IMR-90 (cell line): Measurements from ENCODE around the gene C18orf32. TPM values are rescaled to one million over a fixed set of nuclear protein-coding genes. Genes with fewer than 3 reads are reported as not detected.

Experiments
- ATAC-seq: fragments of 200-7000 bp; cut with Tn5 transposase; 2 replicates; pipeline ENCODE4 v1.9.1; 2020; ENCODE audit warnings: low read depth, mild to moderate bottlenecking, moderate library complexity
- BruUV-seq: library from RNA; stranded (reverse); fragments of 400-500 nt; replicated peaks from 2 replicates; lab custom pipeline; 2021; lab: Mats Ljungman, UMichigan
- CTCF ChIA-PET: fragments of 300-600 bp; formaldehyde crosslinking; extraction: SDS; loops from one replicate; lab custom pipeline; 2021; ENCODE audit warnings: antibody characterized with exemption; lab: Yijun Ruan, JAX
- POLR2A ChIA-PET: fragments of 300-600 bp; sonication (Branson Sonifier 250); formaldehyde crosslinking; loops from one replicate; lab custom pipeline; 2022; ENCODE audit warnings: antibody characterized with exemption; ENCODE audit not compliant: unreplicated experiment; lab: Charles Lee
- DNase-seq: peaks from one replicate; pipeline ENCODE4 v3.0.0; 2013
- H2AFZ ChIP-seq: replicated peaks from 2 replicates; pipeline ENCODE3; 2013; ENCODE audit warnings: low read length, mild to moderate bottlenecking; ENCODE audit not compliant: poor library complexity
- H2AK5ac ChIP-seq: 2 replicates; pipeline ENCODE4 v1.6.1; 2013; ENCODE audit warnings: low read depth, low read length, inconsistent platforms
- H2AK9ac ChIP-seq: replicated peaks from 2 replicates; pipeline ENCODE3; 2013; ENCODE audit warnings: mild to moderate bottlenecking, low read depth, low read length, moderate library complexity; ENCODE audit not compliant: poor library complexity
- H2BK120ac ChIP-seq: 2 replicates; pipeline ENCODE4 v1.6.1; 2013; ENCODE audit warnings: low read depth, low read length, inconsistent platforms
- H2BK15ac ChIP-seq: 3 replicates; pipeline ENCODE4 v1.6.1; 2013; ENCODE audit warnings: low read depth, low read length, inconsistent platforms
- H2BK20ac ChIP-seq: 2 replicates; pipeline ENCODE4 v1.6.1; 2013; ENCODE audit warnings: low read depth, mild to moderate bottlenecking, inconsistent platforms, low read length, moderate library complexity
- H2BK5ac ChIP-seq: 2 replicates; pipeline ENCODE4 v1.6.1; 2013; ENCODE audit warnings: mild to moderate bottlenecking, low read depth, low read length, inconsistent platforms; ENCODE audit not compliant: poor library complexity, severe bottlenecking
- H3K14ac ChIP-seq: replicated peaks from 2 replicates; pipeline ENCODE4 v1.6.1; 2013; ENCODE audit warnings: low read depth, low read length, inconsistent platforms
- H3K18ac ChIP-seq: 2 replicates; pipeline ENCODE4 v1.6.1; 2013; ENCODE audit warnings: low read depth, low read length, control low read depth
- H3K23ac ChIP-seq: 2 replicates; pipeline ENCODE4 v1.6.1; 2013; ENCODE audit warnings: low read depth, low read length, inconsistent platforms
- H3K27ac ChIP-seq: 2 replicates; pipeline ENCODE4 v1.5.1; 2013; ENCODE audit warnings: mild to moderate bottlenecking, control low read depth, low read length; ENCODE audit not compliant: insufficient read depth
- H3K27me3 ChIP-seq: 2 replicates; pipeline ENCODE4 v1.6.1; 2013; ENCODE audit warnings: low read length; ENCODE audit not compliant: control insufficient read depth, insufficient read depth
- H3K36me3 ChIP-seq: 2 replicates; pipeline ENCODE4 v1.6.1; 2013; ENCODE audit warnings: low read length, mixed read lengths; ENCODE audit not compliant: control insufficient read depth, insufficient read depth
- H3K4ac ChIP-seq: 2 replicates; pipeline ENCODE4 v1.6.1; 2013; ENCODE audit warnings: low read depth, low read length, inconsistent platforms
- H3K4me1 ChIP-seq: 2 replicates; pipeline ENCODE4 v1.6.1; 2013; ENCODE audit warnings: low read length, mixed read lengths; ENCODE audit not compliant: control insufficient read depth, insufficient read depth
- H3K4me2 ChIP-seq: 2 replicates; pipeline ENCODE4 v1.6.1; 2013; ENCODE audit warnings: low read depth, mild to moderate bottlenecking, control low read depth, low read length, moderate library complexity
- H3K4me3 ChIP-seq: 2 replicates; pipeline ENCODE4 v1.5.1; 2013; ENCODE audit warnings: low read depth, mild to moderate bottlenecking, control low read depth, low read length, moderate library complexity; ENCODE audit not compliant: insufficient read depth
- H3K56ac ChIP-seq: 2 replicates; pipeline ENCODE4 v1.6.1; 2013; ENCODE audit warnings: low read length, inconsistent platforms; ENCODE audit not compliant: insufficient read depth; ENCODE audit errors: extremely low read depth
- H3K79me1 ChIP-seq, 2 experiments: 2 replicates each; pipeline ENCODE4 v1.6.1; 2013; ENCODE audit warnings: low read length in 2 of 2, inconsistent platforms in 1 of 2, low read depth in 1 of 2
- H3K9ac ChIP-seq: 2 replicates; pipeline ENCODE4 v1.6.1; 2013; ENCODE audit warnings: low read depth, low read length, control low read depth
- H3K9me1 ChIP-seq: 2 replicates; pipeline ENCODE4 v1.6.1; 2013; ENCODE audit warnings: low read length, inconsistent platforms; ENCODE audit not compliant: insufficient read depth
- H3K9me3 ChIP-seq: 2 replicates; pipeline ENCODE4 v1.6.1; 2013; ENCODE audit warnings: low read length; ENCODE audit not compliant: control insufficient read depth, insufficient read depth
- H4K20me1 ChIP-seq: 2 replicates; pipeline ENCODE4 v1.6.1; 2013; ENCODE audit warnings: low read length, inconsistent platforms; ENCODE audit not compliant: insufficient read depth
- H4K5ac ChIP-seq: 2 replicates; pipeline ENCODE4 v1.6.1; 2013; ENCODE audit warnings: mild to moderate bottlenecking, low read depth, low read length, control low read depth
- H4K8ac ChIP-seq, 2 experiments: 2 replicates each; pipeline ENCODE4 v1.6.1; 2013; ENCODE audit warnings: low read depth in 2 of 2, low read length in 2 of 2, control low read depth in 1 of 2, inconsistent platforms in 1 of 2
- H4K91ac ChIP-seq: 2 replicates; pipeline ENCODE4 v1.6.1; 2013; ENCODE audit warnings: low read depth, low read length, inconsistent platforms; ENCODE audit not compliant: insufficient read depth
- CEBPB ChIP-seq: IDR thresholded peaks from 2 replicates; pipeline ENCODE4 v1.6.1; 2012; ENCODE audit warnings: low read depth, low read length, improper control_type of control experiment
- FOS ChIP-seq: fragments of 150-350 bp; IDR thresholded peaks from 2 replicates; pipeline ENCODE4 v1.6.1; 2016; ENCODE audit warnings: low read depth, low read length
- MAFK ChIP-seq: IDR thresholded peaks from 2 replicates; pipeline ENCODE4 v1.6.1; 2012; ENCODE audit warnings: low read depth, low read length, improper control_type of control experiment
- MAZ ChIP-seq: IDR thresholded peaks from 2 replicates; pipeline ENCODE4 v1.6.1; 2012; ENCODE audit warnings: low read depth, mild to moderate bottlenecking, low read length, improper control_type of control experiment, moderate library complexity, borderline replicate concordance
- NFE2L2 ChIP-seq: fragments of 150-350 bp; IDR thresholded peaks from 2 replicates; pipeline ENCODE4 v1.6.1; 2016; ENCODE audit warnings: low read depth, mild to moderate bottlenecking, low read length
- POLR2A ChIP-seq: IDR thresholded peaks from 2 replicates; pipeline ENCODE4 v1.6.1; 2012; ENCODE audit warnings: mild to moderate bottlenecking, low read depth, low read length
- RAD21 ChIP-seq: IDR thresholded peaks from 2 replicates; pipeline ENCODE4 v1.6.1; 2012; ENCODE audit warnings: low read length, improper control_type of control experiment
- RCOR1 ChIP-seq: IDR thresholded peaks from 2 replicates; pipeline ENCODE4 v1.6.1; 2012; ENCODE audit warnings: mild to moderate bottlenecking, low read length, improper control_type of control experiment; ENCODE audit not compliant: insufficient replicate concordance
- SMC3 ChIP-seq: fragments of 150-350 bp; IDR thresholded peaks from 2 replicates; pipeline ENCODE4 v1.6.1; 2016; ENCODE audit warnings: low read depth, mild to moderate bottlenecking, antibody characterized with exemption, low read length, moderate library complexity
- WGBS, 2 experiments: methylation state at CpG; one replicate each; pipeline versions ENCODE4 v1.1.5 to v1.1.7; 2013; ENCODE audit warnings: missing lambda C conversion rate in 2 of 2; ENCODE audit not compliant: insufficient read length in 1 of 2; ENCODE audit errors: extremely low coverage in 2 of 2; 5-methylcytosine and 5-hydroxymethylcytosine counted together
- dilution Hi-C: fragments of 300-500 bp; cut with HindIII; formaldehyde crosslinking; loops from one replicate; pipeline ENCODE4 v1.14.3; 2018; ENCODE audit warnings: low sequenced_read_pairs; ENCODE audit not compliant: unreplicated experiment
- in situ Hi-C: fragments of 300-500 bp; cut with MboI; formaldehyde crosslinking; loops from 3 replicates; pipeline ENCODE4 v1.14.3; 2019; ENCODE audit warnings: low sequenced_read_pairs, inconsistent platforms, mixed read lengths
- intact Hi-C: fragments of 100-400 bp; cut with micrococcal nuclease; formaldehyde crosslinking; loops from 2 replicates; pipeline ENCODE4 v1.10.0; 2022
- polyA plus RNA-seq, 3 experiments: library from polyadenylated mRNA; depleted of rRNA; stranded (reverse); fragments of >200 nt; gene quantifications; 2 replicates each; pipeline ENCODE4 v1.2.3, GENCODE V29; 2012; ENCODE audit warnings: low replicate concordance in 1 of 3
- total RNA-seq: library from RNA; depleted of rRNA; stranded (reverse); fragments of >200 nt; gene quantifications from 2 replicates; pipeline ENCODE4 v1.2.3, GENCODE V29; 2012
- TF ChIP-seq, protein P1 (sequence below): conservative IDR thresholded peaks from 2 replicates; pipeline ENCODE4 v1.5.1; 2012; ENCODE audit warnings: mild to moderate bottlenecking, low read depth, low read length, improper control_type of control experiment
- TF ChIP-seq, protein P2 (sequence below): fragments of 150-350 bp; IDR thresholded peaks from 2 replicates; pipeline ENCODE4 v1.6.1; 2017; ENCODE audit warnings: mild to moderate bottlenecking, antibody characterized with exemption, low read length, low read depth
- TF ChIP-seq, protein P3 (sequence below): fragments of 150-350 bp; IDR thresholded peaks from 2 replicates; pipeline ENCODE4 v1.6.1; 2016; ENCODE audit warnings: low read depth, mild to moderate bottlenecking, low read length, moderate library complexity, borderline replicate concordance

Gene C18orf32
- total and polyA plus RNA-seq, 2 of the 4 experiments (the other 2 are of a cell fraction): 3.6 to 21.4 TPM

DNA sequence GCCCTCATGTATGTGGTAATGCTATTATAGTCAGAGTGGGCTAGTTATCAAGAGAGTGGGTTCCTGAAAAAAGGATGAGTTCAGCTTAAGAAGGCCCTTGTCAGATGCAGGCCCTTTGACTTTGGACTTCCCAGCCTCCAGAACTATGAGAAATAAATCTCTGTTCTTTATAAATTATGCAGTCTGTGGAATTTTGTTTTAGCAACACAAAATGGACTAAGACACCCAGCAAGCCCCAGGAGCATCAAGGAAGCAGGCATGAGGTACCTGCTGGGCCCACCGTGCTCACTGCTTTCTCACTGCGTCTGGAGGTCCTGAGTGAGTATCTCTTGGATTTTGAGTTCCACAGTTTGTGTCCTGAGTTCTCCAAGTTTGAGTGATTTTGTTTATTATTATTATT is 38.9 kb upstream of the C18orf32 start:
- Histone ChIP-seq H3K27ac (no peak overlapping the region), H3K4me2 (no peak overlapping the region), H3K14ac (no peak overlapping the region), H4K91ac (no peak overlapping the region), H2AK9ac (no peak overlapping the region), H3K79me1 (no peaks in the 10 kb centered on the region), H2AK5ac (no peak overlapping the region), H3K36me3 (no peaks in the 10 kb centered on the region), H3K23ac (no peak overlapping the region), H3K4ac (no peak overlapping the region), H3K4me3 (no peak overlapping the region), H4K20me1 (no peaks in the 10 kb centered on the region), H3K9ac (no peak overlapping the region), H4K8ac (no peak overlapping the region), H2BK120ac (no peak overlapping the region), H3K4me1 (no peaks in the 10 kb centered on the region), H3K9me1 (no peaks in the 10 kb centered on the region), H2BK20ac (no peak overlapping the region), H3K27me3 (peaks cover 16% of the 10 kb centered on the region), H4K5ac (no peak overlapping the region), H2BK5ac (no peak overlapping the region), H2BK15ac (no peak overlapping the region), H3K56ac (no peak overlapping the region), H3K18ac (no peak overlapping the region), H3K9me3 (no peaks in the 10 kb centered on the region), H2AFZ (no peak overlapping the region)
- ATAC-seq (no peak), DNase-seq (no peak)
- in situ Hi-C loops: no loop called here
- POLR2A ChIA-PET: no interaction called here
- TF ChIP-seq FOS (no peak), SMC3 (no peak), POLR2A (no peak), MAFK (no peak), MAZ (no peak), NFE2L2 (no peak), RCOR1 (no peak), RAD21 (no peak), CEBPB (no peak)
- TF ChIP-seq, protein P1, sequence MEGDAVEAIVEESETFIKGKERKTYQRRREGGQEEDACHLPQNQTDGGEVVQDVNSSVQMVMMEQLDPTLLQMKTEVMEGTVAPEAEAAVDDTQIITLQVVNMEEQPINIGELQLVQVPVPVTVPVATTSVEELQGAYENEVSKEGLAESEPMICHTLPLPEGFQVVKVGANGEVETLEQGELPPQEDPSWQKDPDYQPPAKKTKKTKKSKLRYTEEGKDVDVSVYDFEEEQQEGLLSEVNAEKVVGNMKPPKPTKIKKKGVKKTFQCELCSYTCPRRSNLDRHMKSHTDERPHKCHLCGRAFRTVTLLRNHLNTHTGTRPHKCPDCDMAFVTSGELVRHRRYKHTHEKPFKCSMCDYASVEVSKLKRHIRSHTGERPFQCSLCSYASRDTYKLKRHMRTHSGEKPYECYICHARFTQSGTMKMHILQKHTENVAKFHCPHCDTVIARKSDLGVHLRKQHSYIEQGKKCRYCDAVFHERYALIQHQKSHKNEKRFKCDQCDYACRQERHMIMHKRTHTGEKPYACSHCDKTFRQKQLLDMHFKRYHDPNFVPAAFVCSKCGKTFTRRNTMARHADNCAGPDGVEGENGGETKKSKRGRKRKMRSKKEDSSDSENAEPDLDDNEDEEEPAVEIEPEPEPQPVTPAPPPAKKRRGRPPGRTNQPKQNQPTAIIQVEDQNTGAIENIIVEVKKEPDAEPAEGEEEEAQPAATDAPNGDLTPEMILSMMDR: no peak
- TF ChIP-seq, protein P2, sequence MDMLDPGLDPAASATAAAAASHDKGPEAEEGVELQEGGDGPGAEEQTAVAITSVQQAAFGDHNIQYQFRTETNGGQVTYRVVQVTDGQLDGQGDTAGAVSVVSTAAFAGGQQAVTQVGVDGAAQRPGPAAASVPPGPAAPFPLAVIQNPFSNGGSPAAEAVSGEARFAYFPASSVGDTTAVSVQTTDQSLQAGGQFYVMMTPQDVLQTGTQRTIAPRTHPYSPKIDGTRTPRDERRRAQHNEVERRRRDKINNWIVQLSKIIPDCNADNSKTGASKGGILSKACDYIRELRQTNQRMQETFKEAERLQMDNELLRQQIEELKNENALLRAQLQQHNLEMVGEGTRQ: no peak
- TF ChIP-seq, protein P3, sequence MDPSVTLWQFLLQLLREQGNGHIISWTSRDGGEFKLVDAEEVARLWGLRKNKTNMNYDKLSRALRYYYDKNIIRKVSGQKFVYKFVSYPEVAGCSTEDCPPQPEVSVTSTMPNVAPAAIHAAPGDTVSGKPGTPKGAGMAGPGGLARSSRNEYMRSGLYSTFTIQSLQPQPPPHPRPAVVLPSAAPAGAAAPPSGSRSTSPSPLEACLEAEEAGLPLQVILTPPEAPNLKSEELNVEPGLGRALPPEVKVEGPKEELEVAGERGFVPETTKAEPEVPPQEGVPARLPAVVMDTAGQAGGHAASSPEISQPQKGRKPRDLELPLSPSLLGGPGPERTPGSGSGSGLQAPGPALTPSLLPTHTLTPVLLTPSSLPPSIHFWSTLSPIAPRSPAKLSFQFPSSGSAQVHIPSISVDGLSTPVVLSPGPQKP: no peak
- no CpG with 5 or more reads among the region's 2 CpGs for WGBS, 2 experiments
- dilution Hi-C loops: no loop called here
- intact Hi-C loops: no loop called here
- no TSS peak for BruUV-seq
- CTCF ChIA-PET: interaction anchor here (0.8 kb wide), 1 partner anchor 15 kb away, joined by 3 read pairs; no protein-coding TSS in a partner anchor
